ENCODE data around the gene SERAC1.

The SERAC1 gene

GRCh38 chr6:158076548-158076947 is 91.5 kb downstream of the SERAC1 start:
- H3K4me3 ChIP-seq (replicated peaks; ENCODE audit: insufficient read depth, low read length) = no peak overlapping the region
- TF ChIP-seq REST (IDR thresholded peaks at IDR 0.05; ENCODE audit: insufficient replicate concordance, low read depth) (no peak), SPI1 (IDR thresholded peaks at IDR 0.05; ENCODE audit: borderline replicate concordance, low read depth) (no peak), CTCF (IDR thresholded peaks at IDR 0.05; ENCODE audit: insufficient read depth, low read length) (no peak), POLR2AphosphoS5 (IDR thresholded peaks at IDR 0.05; ENCODE audit: low read depth) (no peak), GABPA (IDR thresholded peaks at IDR 0.05; ENCODE audit: low read depth) (no peak)
- DNase-seq (ENCODE audit: low read depth in 1 of 2, low spot score in 1 of 2) = no peak
- H3K27ac ChIP-seq (replicated peaks) = no peak overlapping the region
- no peaks in the 10 kb centered on the region for H3K27me3 ChIP-seq (ENCODE audit: insufficient read depth, poor library complexity, severe bottlenecking)

GRCh38 chr6:158073776-158074175 is 94.3 kb downstream of the SERAC1 start:
- no peak overlapping the region for H3K27ac ChIP-seq (replicated peaks)
- TF ChIP-seq POLR2AphosphoS5 (IDR thresholded peaks at IDR 0.05; ENCODE audit: low read depth) = no peak
- DNase-seq (ENCODE audit: low read depth in 1 of 2, low spot score in 1 of 2) = no peak
- H3K27me3 ChIP-seq (ENCODE audit: insufficient read depth, poor library complexity, severe bottlenecking) = no peaks in the 10 kb centered on the region
- no peak overlapping the region for H3K4me3 ChIP-seq (replicated peaks; ENCODE audit: insufficient read depth, low read length)

- H3K4me3 ChIP-seq (replicated peaks; ENCODE audit: insufficient read depth, low read length) = no peak overlapping the region
- DNase-seq (ENCODE audit: low read depth in 1 of 2, low spot score in 1 of 2) = peak; percentile 24 to 59
- H3K27me3 ChIP-seq (ENCODE audit: insufficient read depth, poor library complexity, severe bottlenecking) = no peaks in the 10 kb centered on the region
- H3K27ac ChIP-seq (replicated peaks) = no peak overlapping the region
- no peak for TF ChIP-seq GABPA (IDR thresholded peaks at IDR 0.05; ENCODE audit: low read depth)
- TF ChIP-seq CTCF (IDR thresholded peaks at IDR 0.05; ENCODE audit: insufficient read depth, low read length) = peak; percentile 63
Measured at GRCh38 chr6:158072083-158072721, 95.9 kb downstream of the SERAC1 start.

GRCh38 chr6:158071121-158072082 is 96.7 kb downstream of the SERAC1 start:
- no peak overlapping the region for H3K27ac ChIP-seq (replicated peaks)
- no peak for DNase-seq (ENCODE audit: low read depth in 1 of 2, low spot score in 1 of 2)
- no peak overlapping the region for H3K4me3 ChIP-seq (replicated peaks; ENCODE audit: insufficient read depth, low read length)
- TF ChIP-seq SPI1 (IDR thresholded peaks at IDR 0.05; ENCODE audit: borderline replicate concordance, low read depth) (no peak), CTCF (IDR thresholded peaks at IDR 0.05; ENCODE audit: insufficient read depth, low read length) (no peak)
- H3K27me3 ChIP-seq (ENCODE audit: insufficient read depth, poor library complexity, severe bottlenecking) = no peaks in the 10 kb centered on the region

- no peak for TF ChIP-seq POLR2AphosphoS5 (IDR thresholded peaks at IDR 0.05; ENCODE audit: low read depth)
- TF ChIP-seq SPI1 (IDR thresholded peaks at IDR 0.05; ENCODE audit: borderline replicate concordance, low read depth) = no peak
- TF ChIP-seq GABPA (IDR thresholded peaks at IDR 0.05; ENCODE audit: low read depth) = no peak
- TF ChIP-seq REST (IDR thresholded peaks at IDR 0.05; ENCODE audit: insufficient replicate concordance, low read depth) = no peak
- TF ChIP-seq CTCF (IDR thresholded peaks at IDR 0.05; ENCODE audit: insufficient read depth, low read length) = no peak
- no peaks in the 10 kb centered on the region for H3K27me3 ChIP-seq (ENCODE audit: insufficient read depth, poor library complexity, severe bottlenecking)
- no peak for DNase-seq (ENCODE audit: low read depth in 1 of 2, low spot score in 1 of 2)
- H3K4me3 ChIP-seq (replicated peaks; ENCODE audit: insufficient read depth, low read length) = no peak overlapping the region
- no peak overlapping the region for H3K27ac ChIP-seq (replicated peaks)
Measured at GRCh38 chr6:158070513-158070912, 97.5 kb downstream of the SERAC1 start.

All from HL-60 (cell line).